ENCODE measurements around the gene CCDC188. TPM values are rescaled to one million over a fixed set of nuclear protein-coding genes. Genes with fewer than 3 reads are reported as not detected.

CCDC188 gene
- total and polyA plus RNA-seq, 4 donors: not detected

DNA sequence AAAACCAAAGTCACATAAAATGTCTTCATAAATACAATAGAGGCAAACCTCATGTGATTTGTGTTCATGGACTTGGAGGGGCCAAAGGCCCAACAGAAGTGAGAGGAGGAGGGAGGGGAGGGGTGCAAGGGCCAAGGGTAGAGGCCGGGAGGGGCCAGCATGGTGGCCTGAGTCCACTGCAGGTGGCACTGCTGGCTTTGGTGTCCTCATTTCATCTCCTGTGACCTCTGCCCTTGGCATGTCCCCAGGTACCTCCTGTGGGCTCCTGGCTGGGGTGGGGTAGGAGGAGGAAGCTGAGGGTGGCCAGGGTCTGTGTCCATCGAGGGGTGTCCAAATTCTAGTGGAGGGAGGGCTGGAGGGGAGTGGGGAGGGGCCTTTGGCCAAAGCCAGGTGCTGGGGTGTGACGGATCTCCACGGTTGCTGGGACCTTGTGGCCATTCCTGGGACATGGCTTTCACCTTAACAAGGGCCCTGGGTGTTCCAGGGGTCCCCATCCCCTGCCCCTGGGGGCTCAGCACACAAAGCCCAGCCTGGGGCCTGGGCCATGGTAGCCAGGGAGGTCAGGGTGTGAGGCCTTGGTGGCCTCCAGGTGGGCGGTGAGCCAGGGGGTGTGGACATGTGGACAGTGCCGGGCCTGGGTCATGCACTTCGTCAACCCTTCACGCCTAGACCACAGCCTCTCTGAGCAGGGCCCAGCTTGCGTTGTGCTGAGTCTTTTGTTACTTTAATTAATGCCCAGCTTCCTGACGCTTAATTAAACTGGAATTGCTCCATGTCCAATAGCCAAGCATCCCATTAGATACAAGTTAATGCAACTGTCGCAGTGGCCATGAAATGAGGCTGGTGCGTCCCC, 20.7 kb upstream of the CCDC188 start:
- Histone ChIP-seq H3K27me3 (ENCODE audit: control insufficient read depth in 4 of 4, insufficient read depth in 4 of 4, low read length in 3 of 4) (no peaks in the 10 kb centered on the region), H3K36me3 (ENCODE audit: control insufficient read depth in 4 of 4, insufficient read depth in 3 of 4, low read depth in 1 of 4, low read length in 3 of 4) (no peaks in the 10 kb centered on the region), H3K4me3 (ENCODE audit: low read depth in 1 of 3, low read length in 3 of 3) (no peak overlapping the region), H3K9me3 (ENCODE audit: control insufficient read depth in 4 of 4, low read length in 3 of 4) (no peaks in the 10 kb centered on the region), H3K27ac (ENCODE audit: low read depth in 1 of 2, low read length in 2 of 2) (no peak overlapping the region), H3K4me1 (ENCODE audit: control insufficient read depth in 4 of 4, insufficient read depth in 4 of 4, low read length in 3 of 4) (peaks cover 7 to 36% (median 26%) of the 10 kb centered on the region in 4 donors), H3K9ac (ENCODE audit: low read depth in 1 of 2, low read length in 2 of 2) (no peak overlapping the region)
- DNase-seq (ENCODE audit: low spot score): no peak
- TF ChIP-seq EGR1 (IDR thresholded peaks at IDR 0.05; ENCODE audit: low read depth in 2 of 2) (no peak), HNF4A (conservative IDR thresholded peaks at IDR 0.05) (peak; percentile 22 to 58), FOXA1 (IDR thresholded peaks at IDR 0.05) (no peak), NR2F2 (IDR thresholded peaks at IDR 0.05) (no peak), FOXA2 (IDR thresholded peaks at IDR 0.05) (no peak), GABPA (IDR thresholded peaks at IDR 0.05 in 1 of 2, conservative IDR thresholded peaks at IDR 0.05 in 1 of 2) (no peak), SP1 (IDR thresholded peaks at IDR 0.05) (no peak), YY1 (IDR thresholded peaks at IDR 0.05) (no peak), JUND (IDR thresholded peaks at IDR 0.05) (no peak), TAF1 (conservative IDR thresholded peaks at IDR 0.05) (no peak), RAD21 (IDR thresholded peaks at IDR 0.05) (peak in 1 of 2 donors; percentile 63), RXRA (IDR thresholded peaks at IDR 0.05) (peak in 1 of 2 donors; percentile 83), HNF4G (IDR thresholded peaks at IDR 0.05) (no peak)
- TF ChIP-seq, protein P1, sequence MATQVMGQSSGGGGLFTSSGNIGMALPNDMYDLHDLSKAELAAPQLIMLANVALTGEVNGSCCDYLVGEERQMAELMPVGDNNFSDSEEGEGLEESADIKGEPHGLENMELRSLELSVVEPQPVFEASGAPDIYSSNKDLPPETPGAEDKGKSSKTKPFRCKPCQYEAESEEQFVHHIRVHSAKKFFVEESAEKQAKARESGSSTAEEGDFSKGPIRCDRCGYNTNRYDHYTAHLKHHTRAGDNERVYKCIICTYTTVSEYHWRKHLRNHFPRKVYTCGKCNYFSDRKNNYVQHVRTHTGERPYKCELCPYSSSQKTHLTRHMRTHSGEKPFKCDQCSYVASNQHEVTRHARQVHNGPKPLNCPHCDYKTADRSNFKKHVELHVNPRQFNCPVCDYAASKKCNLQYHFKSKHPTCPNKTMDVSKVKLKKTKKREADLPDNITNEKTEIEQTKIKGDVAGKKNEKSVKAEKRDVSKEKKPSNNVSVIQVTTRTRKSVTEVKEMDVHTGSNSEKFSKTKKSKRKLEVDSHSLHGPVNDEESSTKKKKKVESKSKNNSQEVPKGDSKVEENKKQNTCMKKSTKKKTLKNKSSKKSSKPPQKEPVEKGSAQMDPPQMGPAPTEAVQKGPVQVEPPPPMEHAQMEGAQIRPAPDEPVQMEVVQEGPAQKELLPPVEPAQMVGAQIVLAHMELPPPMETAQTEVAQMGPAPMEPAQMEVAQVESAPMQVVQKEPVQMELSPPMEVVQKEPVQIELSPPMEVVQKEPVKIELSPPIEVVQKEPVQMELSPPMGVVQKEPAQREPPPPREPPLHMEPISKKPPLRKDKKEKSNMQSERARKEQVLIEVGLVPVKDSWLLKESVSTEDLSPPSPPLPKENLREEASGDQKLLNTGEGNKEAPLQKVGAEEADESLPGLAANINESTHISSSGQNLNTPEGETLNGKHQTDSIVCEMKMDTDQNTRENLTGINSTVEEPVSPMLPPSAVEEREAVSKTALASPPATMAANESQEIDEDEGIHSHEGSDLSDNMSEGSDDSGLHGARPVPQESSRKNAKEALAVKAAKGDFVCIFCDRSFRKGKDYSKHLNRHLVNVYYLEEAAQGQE (IDR thresholded peaks at IDR 0.05): no peak
- TF ChIP-seq, protein P2, sequence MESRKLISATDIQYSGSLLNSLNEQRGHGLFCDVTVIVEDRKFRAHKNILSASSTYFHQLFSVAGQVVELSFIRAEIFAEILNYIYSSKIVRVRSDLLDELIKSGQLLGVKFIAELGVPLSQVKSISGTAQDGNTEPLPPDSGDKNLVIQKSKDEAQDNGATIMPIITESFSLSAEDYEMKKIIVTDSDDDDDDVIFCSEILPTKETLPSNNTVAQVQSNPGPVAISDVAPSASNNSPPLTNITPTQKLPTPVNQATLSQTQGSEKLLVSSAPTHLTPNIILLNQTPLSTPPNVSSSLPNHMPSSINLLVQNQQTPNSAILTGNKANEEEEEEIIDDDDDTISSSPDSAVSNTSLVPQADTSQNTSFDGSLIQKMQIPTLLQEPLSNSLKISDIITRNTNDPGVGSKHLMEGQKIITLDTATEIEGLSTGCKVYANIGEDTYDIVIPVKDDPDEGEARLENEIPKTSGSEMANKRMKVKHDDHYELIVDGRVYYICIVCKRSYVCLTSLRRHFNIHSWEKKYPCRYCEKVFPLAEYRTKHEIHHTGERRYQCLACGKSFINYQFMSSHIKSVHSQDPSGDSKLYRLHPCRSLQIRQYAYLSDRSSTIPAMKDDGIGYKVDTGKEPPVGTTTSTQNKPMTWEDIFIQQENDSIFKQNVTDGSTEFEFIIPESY (IDR thresholded peaks at IDR 0.05): no peak
- TF ChIP-seq, protein P3, sequence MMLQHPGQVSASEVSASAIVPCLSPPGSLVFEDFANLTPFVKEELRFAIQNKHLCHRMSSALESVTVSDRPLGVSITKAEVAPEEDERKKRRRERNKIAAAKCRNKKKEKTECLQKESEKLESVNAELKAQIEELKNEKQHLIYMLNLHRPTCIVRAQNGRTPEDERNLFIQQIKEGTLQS (IDR thresholded peaks at IDR 0.05): no peak
- TF ChIP-seq, protein P4, sequence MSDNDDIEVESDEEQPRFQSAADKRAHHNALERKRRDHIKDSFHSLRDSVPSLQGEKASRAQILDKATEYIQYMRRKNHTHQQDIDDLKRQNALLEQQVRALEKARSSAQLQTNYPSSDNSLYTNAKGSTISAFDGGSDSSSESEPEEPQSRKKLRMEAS (IDR thresholded peaks at IDR 0.05): no peak
- TF ChIP-seq, protein P5, sequence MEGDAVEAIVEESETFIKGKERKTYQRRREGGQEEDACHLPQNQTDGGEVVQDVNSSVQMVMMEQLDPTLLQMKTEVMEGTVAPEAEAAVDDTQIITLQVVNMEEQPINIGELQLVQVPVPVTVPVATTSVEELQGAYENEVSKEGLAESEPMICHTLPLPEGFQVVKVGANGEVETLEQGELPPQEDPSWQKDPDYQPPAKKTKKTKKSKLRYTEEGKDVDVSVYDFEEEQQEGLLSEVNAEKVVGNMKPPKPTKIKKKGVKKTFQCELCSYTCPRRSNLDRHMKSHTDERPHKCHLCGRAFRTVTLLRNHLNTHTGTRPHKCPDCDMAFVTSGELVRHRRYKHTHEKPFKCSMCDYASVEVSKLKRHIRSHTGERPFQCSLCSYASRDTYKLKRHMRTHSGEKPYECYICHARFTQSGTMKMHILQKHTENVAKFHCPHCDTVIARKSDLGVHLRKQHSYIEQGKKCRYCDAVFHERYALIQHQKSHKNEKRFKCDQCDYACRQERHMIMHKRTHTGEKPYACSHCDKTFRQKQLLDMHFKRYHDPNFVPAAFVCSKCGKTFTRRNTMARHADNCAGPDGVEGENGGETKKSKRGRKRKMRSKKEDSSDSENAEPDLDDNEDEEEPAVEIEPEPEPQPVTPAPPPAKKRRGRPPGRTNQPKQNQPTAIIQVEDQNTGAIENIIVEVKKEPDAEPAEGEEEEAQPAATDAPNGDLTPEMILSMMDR (IDR thresholded peaks at IDR 0.05; ENCODE audit: low read depth, low read length, missing input control): no peak
- WGBS: 80% methylated on average over 12 of the region's 12 CpGs

Data from liver (tissue), 9 donors.